RWPE2 (cell line): ENCODE data around the gene TMEM63B.
"Not testable (repeated sequence)": the region's sequence is repeated elsewhere in the genome, so short reads cannot be mapped to it uniquely, and the experiment has no call there.

Experiments used
- ATAC-seq: fragments of 200-7000 bp; cut with Tn5 transposase; 3 replicates; pipeline ENCODE4 v1.9.1; 2021; ENCODE audit warnings: low read depth
- DNase-seq: peaks from one replicate; pipeline ENCODE4 v3.0.0-alpha.2; 2020; ENCODE audit warnings: low spot score
- H3K27ac ChIP-seq: fragments of 450-650 bp; 2 replicates; pipeline ENCODE4 v1.5.1; 2017; ENCODE audit warnings: mild to moderate bottlenecking; ENCODE audit not compliant: poor library complexity, severe bottlenecking
- H3K27me3 ChIP-seq: fragments of 250-450 bp; sonication (Bioruptor Pico); 2 replicates; pipeline ENCODE4 v1.5.1; 2021; ENCODE audit warnings: mild to moderate bottlenecking, moderate library complexity; ENCODE audit not compliant: insufficient read depth, poor library complexity, severe bottlenecking
- H3K36me3 ChIP-seq: fragments of 250-450 bp; sonication (Bioruptor Pico); 2 replicates; pipeline ENCODE4 v1.5.1; 2020; ENCODE audit warnings: low read depth, mild to moderate bottlenecking, moderate library complexity
- H3K4me1 ChIP-seq: fragments of 250-450 bp; sonication (Bioruptor Pico); 2 replicates; pipeline ENCODE4 v1.5.1; 2021; ENCODE audit warnings: mild to moderate bottlenecking, moderate library complexity; ENCODE audit not compliant: insufficient read depth, poor library complexity, severe bottlenecking
- H3K4me3 ChIP-seq: fragments of 250-450 bp; sonication (Bioruptor Pico); 2 replicates; pipeline ENCODE4 v1.5.1; 2021; ENCODE audit warnings: mild to moderate bottlenecking, moderate library complexity; ENCODE audit not compliant: severe bottlenecking
- H3K9me3 ChIP-seq: fragments of 250-450 bp; sonication (Bioruptor Pico); 2 replicates; pipeline ENCODE4 v1.5.1; 2021; ENCODE audit warnings: mild to moderate bottlenecking, moderate library complexity; ENCODE audit not compliant: severe bottlenecking
- CTCF ChIP-seq: fragments of 450-650 bp; IDR thresholded peaks from one replicate; pipeline ENCODE4 v1.5.1; 2017; ENCODE audit warnings: mild to moderate bottlenecking, moderate library complexity; ENCODE audit not compliant: poor library complexity, severe bottlenecking

The TMEM63B gene

GRCh38 chr6:44182911-44183390, 55.6 kb downstream of the TMEM63B start:
- H3K9me3 ChIP-seq: no peaks in the 10 kb centered on the region
- TF ChIP-seq CTCF: no peak
- H3K4me3 ChIP-seq: no peak overlapping the region
- no peak overlapping the region for H3K27ac ChIP-seq
- H3K4me1 ChIP-seq: peaks cover 4% of the 10 kb centered on the region
- ATAC-seq: no peak
- no peaks in the 10 kb centered on the region for H3K27me3 ChIP-seq
- H3K36me3 ChIP-seq: no peaks in the 10 kb centered on the region
- DNase-seq: no peak

- Histone ChIP-seq H3K27ac (no peak overlapping the region), H3K27me3 (no peaks in the 10 kb centered on the region), H3K9me3 (no peaks in the 10 kb centered on the region), H3K4me1 (no peaks in the 10 kb centered on the region), H3K36me3 (no peaks in the 10 kb centered on the region), H3K4me3 (no peak overlapping the region)
- no peak for DNase-seq
- no peak for TF ChIP-seq CTCF
- no peak for ATAC-seq
These were observed 56.4 kb downstream of the TMEM63B start for GRCh38 chr6:44183783-44184182.

- not testable (repeated sequence) for H3K27ac ChIP-seq
These were observed 58.0 kb downstream of the TMEM63B start for GRCh38 chr6:44185356-44185755.

GRCh38 chr6:44185953-44186634, 58.7 kb downstream of the TMEM63B start:
- DNase-seq (no peak), ATAC-seq (no peak)
- H3K36me3 ChIP-seq: no peaks in the 10 kb centered on the region
- no peak overlapping the region for H3K4me3 ChIP-seq
- no peak overlapping the region for H3K27ac ChIP-seq
- TF ChIP-seq CTCF: no peak
- H3K4me1 ChIP-seq: no peaks in the 10 kb centered on the region
- no peaks in the 10 kb centered on the region for H3K27me3 ChIP-seq
- no peaks in the 10 kb centered on the region for H3K9me3 ChIP-seq

More at GRCh38 chr6:44185356-44185755, 58.0 kb downstream of the TMEM63B start:
- not testable (repeated sequence) for H3K9me3 ChIP-seq, ATAC-seq, H3K27me3 ChIP-seq, H3K4me1 ChIP-seq, DNase-seq, H3K36me3 ChIP-seq, H3K4me3 ChIP-seq

- Histone ChIP-seq H3K4me3 (no peak overlapping the region), H3K4me1 (no peaks in the 10 kb centered on the region), H3K9me3 (no peaks in the 10 kb centered on the region), H3K27me3 (no peaks in the 10 kb centered on the region), H3K36me3 (no peaks in the 10 kb centered on the region), H3K27ac (no peak overlapping the region)
- TF ChIP-seq CTCF: no peak
- DNase-seq (no peak), ATAC-seq (no peak)
These were observed 59.3 kb downstream of the TMEM63B start for GRCh38 chr6:44186635-44187025.
